Measurements from ENCODE around the gene TAX1BP3. TPM values are rescaled to one million over a fixed set of nuclear protein-coding genes. Genes with fewer than 3 reads are reported as not detected.

The TAX1BP3 gene
- total RNA-seq, 1 donor from 2014 or later: 15.1 TPM

GRCh38 chr17:3615160-3615870, 53.1 kb downstream of the TAX1BP3 start:
- CTCF ChIA-PET: no interaction called here
- Mint-ChIP-seq H3K4me1 (no peaks in the 10 kb centered on the region), H3K36me3 (ENCODE audit: low read depth) (peaks cover 63% of the 10 kb centered on the region), H3K27ac (no peak overlapping the region), H3K9me3 (peaks cover 4% of the 10 kb centered on the region), H3K27me3 (no peaks in the 10 kb centered on the region), H3K4me3 (no peak overlapping the region)
- DNase-seq: no peak
- POLR2A ChIA-PET: no interaction called here
- intact Hi-C loops (cut with micrococcal nuclease): no loop called here
- TF ChIP-seq CTCF (IDR thresholded peaks at IDR 0.05): no peak
- ATAC-seq (ENCODE audit: low read depth): no peak

GRCh38 chr17:3613124-3613523, 55.3 kb downstream of the TAX1BP3 start:
- no peak for DNase-seq
- ChIA-PET CTCF (no interaction called here), POLR2A (no interaction called here)
- Mint-ChIP-seq H3K4me1 (no peaks in the 10 kb centered on the region), H3K4me3 (no peak overlapping the region), H3K9me3 (peaks cover 4% of the 10 kb centered on the region), H3K36me3 (ENCODE audit: low read depth) (peaks cover 66% of the 10 kb centered on the region), H3K27me3 (no peaks in the 10 kb centered on the region), H3K27ac (no peak overlapping the region)
- ATAC-seq (ENCODE audit: low read depth): no peak
- no peak for TF ChIP-seq CTCF (IDR thresholded peaks at IDR 0.05)
- intact Hi-C loops (cut with micrococcal nuclease): no loop called here

Other genes starting within 250 kb of the TAX1BP3 start
- gene OR1E2, start 234.7 kb downstream of the TAX1BP3 start, total RNA-seq: not detected in 2 replicates
- gene SPATA22, start 196.8 kb downstream of the TAX1BP3 start, total RNA-seq: not detected in 2 replicates
- not detected in 2 replicates for gene ASPA, start 192.6 kb downstream of the TAX1BP3 start, total RNA-seq
- gene TRPV3, start 110.8 kb downstream of the TAX1BP3 start, total RNA-seq: 6.6 and 10.2 TPM in 2 replicates
- 3.2 and 5.4 TPM in 2 replicates for gene TRPV1, start 59.2 kb downstream of the TAX1BP3 start, total RNA-seq
- gene SHPK, start 32.3 kb downstream of the TAX1BP3 start, total RNA-seq: 8.1 and 9.5 TPM in 2 replicates
- 12.8 and 13.5 TPM in 2 replicates for gene CTNS, start 31.8 kb downstream of the TAX1BP3 start, total RNA-seq
- 33.8 and 38.0 TPM in 2 replicates for gene EMC6, start 234 bp upstream of the TAX1BP3 start, total RNA-seq
- 295 and 349 TPM in 2 replicates for gene P2RX5, start 27.6 kb upstream of the TAX1BP3 start, total RNA-seq
- 6.4 and 6.7 TPM in 2 replicates for gene HASPIN, start 55.3 kb upstream of the TAX1BP3 start, total RNA-seq
- gene ITGAE, start 132.6 kb upstream of the TAX1BP3 start, total RNA-seq: 42.9 and 45.3 TPM in 2 replicates
- 49.5 TPM in 2 replicates for gene NCBP3, start 177.7 kb upstream of the TAX1BP3 start, total RNA-seq
- gene CAMKK1, start 224.5 kb upstream of the TAX1BP3 start, total RNA-seq: 4.3 and 6.1 TPM in 2 replicates
- gene P2RX1, start 247.9 kb upstream of the TAX1BP3 start, total RNA-seq: 22.0 and 26.0 TPM in 2 replicates

All from activated B cell treated with CpG ODN at 0.5 μM for 24 hours (primary cell).